Measurements from ENCODE around the gene TTLL8.

The TTLL8 gene

DNA sequence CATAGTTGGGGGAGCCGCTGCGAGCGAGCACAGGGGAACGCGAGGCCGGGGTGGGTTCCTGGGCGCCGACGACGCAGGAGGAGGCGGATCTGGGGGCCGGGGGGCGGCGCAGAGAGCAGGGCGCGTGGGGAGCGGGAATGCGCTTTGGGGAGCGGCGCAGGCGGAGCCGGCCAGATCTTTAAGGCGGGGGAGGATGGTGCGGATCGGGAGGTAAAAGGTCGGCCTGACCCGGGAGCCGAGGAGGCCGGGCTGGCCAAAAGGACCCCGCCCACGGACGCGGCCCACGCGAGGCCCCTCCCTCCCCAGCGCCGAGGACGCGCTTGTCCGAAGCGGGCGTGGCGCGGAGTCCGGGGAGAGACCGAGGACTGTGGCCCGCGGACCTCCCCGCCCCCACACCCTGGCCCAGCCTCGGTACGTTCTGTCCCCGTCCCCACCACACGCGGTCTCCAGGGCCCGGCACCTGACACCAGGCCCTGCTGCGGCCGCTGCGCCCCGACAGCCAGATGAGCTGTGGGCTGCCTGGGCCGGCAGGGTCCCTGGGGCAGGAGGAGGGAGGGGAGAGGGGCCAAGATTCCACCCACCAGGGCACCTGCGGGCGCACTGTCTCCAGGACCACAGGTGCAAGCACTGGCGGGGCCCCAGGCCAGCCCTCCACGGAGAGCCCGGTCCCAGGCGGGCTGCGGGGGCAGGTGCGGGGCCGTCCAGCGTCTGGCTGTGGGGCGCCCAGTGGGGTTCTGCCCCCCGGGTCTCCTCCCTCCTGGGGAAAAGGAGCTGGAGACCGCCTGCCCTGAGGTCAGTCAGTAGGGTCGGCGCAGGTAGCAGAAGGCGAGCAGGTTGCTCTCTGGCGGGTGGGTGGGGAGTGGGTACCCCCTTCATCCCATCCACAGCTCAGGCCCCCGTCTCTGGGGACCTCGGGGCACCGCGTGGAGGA is 86.6 kb downstream of the TTLL8 start:
- TF ChIP-seq, protein P1, sequence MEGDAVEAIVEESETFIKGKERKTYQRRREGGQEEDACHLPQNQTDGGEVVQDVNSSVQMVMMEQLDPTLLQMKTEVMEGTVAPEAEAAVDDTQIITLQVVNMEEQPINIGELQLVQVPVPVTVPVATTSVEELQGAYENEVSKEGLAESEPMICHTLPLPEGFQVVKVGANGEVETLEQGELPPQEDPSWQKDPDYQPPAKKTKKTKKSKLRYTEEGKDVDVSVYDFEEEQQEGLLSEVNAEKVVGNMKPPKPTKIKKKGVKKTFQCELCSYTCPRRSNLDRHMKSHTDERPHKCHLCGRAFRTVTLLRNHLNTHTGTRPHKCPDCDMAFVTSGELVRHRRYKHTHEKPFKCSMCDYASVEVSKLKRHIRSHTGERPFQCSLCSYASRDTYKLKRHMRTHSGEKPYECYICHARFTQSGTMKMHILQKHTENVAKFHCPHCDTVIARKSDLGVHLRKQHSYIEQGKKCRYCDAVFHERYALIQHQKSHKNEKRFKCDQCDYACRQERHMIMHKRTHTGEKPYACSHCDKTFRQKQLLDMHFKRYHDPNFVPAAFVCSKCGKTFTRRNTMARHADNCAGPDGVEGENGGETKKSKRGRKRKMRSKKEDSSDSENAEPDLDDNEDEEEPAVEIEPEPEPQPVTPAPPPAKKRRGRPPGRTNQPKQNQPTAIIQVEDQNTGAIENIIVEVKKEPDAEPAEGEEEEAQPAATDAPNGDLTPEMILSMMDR (IDR thresholded peaks at IDR 0.05; ENCODE audit: low read depth, low read length): no peak
- peak overlapping the region; percentile 55 for H3K4me3 ChIP-seq (ENCODE audit: low read depth, low read length)

DNA sequence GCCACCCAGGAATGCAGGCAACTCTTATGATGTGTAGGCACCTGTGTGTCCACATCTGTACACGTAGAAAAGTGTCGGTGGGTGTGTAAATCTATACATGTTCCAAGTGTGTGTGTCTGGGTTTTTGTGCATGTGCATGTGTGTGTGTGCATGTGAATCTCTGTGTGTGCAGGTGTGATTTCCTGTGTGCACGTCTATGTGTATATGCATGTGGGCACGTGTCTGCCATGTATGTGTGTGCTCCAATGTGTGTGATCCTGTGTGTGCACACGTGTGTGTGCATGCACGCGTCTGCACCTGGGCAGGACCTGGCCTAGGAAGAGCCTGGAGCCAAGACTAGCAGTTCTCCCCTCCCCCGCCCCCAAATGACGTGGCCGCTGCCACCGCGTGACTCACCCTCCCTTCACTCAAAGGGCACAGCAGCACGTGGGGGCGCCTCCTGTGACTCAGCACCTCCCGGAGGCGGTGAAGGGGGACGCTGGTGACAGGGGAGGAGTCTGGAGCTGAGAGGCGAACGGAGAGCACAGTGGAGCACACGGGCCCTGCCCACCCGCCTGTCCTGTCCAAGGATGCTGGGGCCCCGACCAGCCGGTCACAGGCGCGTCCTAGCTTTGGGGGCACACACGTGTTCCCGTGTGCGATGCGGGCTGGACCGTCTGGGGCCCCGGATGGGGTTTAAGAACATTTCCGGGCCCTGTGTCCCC is 87.4 kb downstream of the TTLL8 start:
- H3K4me3 ChIP-seq (ENCODE audit: low read depth, low read length): peak overlapping the region; percentile 55
- TF ChIP-seq, protein P1 (IDR thresholded peaks at IDR 0.05; ENCODE audit: low read depth, low read length): no peak

DNA sequence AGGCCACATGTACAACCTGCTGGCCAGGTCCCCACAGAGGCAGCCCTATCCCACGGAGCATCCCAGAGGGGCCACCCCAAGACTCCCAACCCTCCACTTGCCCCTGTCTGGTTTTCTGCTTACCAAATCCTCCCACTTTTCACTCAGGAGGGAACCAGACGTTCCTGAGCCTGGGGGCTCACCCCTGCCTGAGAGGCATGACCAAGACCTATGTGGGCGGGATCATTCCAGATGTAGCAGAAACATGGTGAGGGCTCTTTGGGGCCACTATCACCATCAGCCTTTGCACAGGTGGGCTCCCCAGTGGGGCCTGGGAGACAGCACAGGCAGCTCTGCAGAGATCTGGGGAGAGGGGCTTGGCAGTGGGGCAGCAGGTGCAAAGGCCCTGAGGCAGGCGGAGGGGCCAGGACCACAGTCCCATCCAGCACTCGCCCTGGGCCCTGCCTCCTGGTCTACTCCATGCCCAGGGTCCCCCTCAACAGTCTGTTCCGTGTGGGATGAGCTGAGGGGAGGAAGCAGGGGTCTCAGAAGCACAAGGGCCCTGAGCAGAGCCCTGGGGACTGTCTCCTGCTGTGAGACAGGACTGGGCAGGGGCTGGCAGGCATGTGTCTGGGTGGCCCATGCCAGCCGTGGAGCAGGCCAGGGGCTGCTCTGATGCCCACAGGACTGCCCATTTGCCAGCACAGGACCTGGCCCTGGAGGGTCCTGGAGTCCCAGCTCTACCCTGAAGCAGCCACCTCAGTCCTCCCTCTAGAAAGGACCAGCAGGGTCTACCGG is 88.2 kb downstream of the TTLL8 start:
- H3K4me3 ChIP-seq (ENCODE audit: low read depth, low read length): no peak overlapping the region
- TF ChIP-seq, protein P1 (IDR thresholded peaks at IDR 0.05; ENCODE audit: low read depth, low read length): no peak

DNA sequence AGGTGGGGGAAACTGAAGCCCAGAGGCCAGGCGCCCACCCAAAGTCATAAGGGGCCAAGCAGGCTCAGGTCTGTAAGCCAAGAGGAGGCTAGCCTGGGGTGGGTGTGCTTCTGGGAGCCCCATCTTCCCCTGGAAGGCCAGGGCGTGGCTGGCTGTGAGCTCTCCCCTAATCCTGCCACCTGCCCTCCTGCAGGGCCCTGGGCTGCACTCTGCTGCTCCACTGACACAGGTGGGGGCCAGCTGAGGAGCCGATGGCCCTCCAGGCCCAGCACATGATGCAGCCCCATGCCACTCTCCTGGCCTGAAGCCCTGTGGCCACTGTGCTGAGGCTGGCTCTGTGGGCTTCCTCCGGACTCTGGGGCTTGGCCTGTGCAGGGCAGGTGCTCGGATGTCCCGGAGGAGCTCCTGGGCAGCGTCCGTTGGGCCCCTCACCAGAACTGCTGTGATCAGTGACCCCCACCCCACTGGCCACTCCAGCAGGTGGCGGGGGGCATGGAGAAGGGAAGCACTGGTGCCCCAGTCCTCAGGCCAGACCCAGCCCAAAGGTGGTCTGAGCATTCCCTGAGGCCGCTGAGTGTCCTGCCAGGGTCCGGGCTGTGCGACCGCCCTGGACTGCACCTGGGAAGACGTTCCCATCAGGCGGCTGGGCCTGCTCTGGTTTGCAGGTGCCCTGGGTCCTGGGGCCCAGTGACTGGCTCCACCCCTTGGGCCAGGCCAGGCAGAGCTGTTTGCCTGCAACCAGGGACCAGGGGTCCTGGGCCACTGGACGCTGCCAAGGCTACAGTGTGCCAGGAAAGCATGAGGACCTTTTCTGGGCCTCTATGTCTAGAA is 89.1 kb downstream of the TTLL8 start:
- no peak overlapping the region for H3K4me3 ChIP-seq (ENCODE audit: low read depth, low read length)
- TF ChIP-seq, protein P1 (IDR thresholded peaks at IDR 0.05; ENCODE audit: low read depth, low read length): no peak
